Measurements from ENCODE around the gene GRIA1. TPM values are rescaled to one million over a fixed set of nuclear protein-coding genes. Genes with fewer than 3 reads are reported as not detected.

The GRIA1 gene
- total RNA-seq, 6 experiments from 2014 or later = 0.10 to 0.57 (median 0.21) TPM

GRCh38 chr5:153485641-153486040, 4.8 kb upstream of the GRIA1 start:
- Mint-ChIP-seq H3K27me3 (ENCODE audit: insufficient read depth) (peaks cover 4% of the 10 kb centered on the region), H3K9me3 (no peaks in the 10 kb centered on the region), H3K4me1 (ENCODE audit: low read depth) (peaks cover 16% of the 10 kb centered on the region), H3K27ac (no peak overlapping the region), H3K4me3 (no peak overlapping the region), H3K36me3 (ENCODE audit: low read depth) (no peaks in the 10 kb centered on the region)
- DNase-seq = no peak
- TF ChIP-seq CTCF (IDR thresholded peaks at IDR 0.05) = no peak

GRCh38 chr5:153486771-153487170, 3.7 kb upstream of the GRIA1 start:
- no peak for DNase-seq
- no peaks in the 10 kb centered on the region for H3K36me3 Mint-ChIP-seq (ENCODE audit: low read depth)
- peaks cover 20% of the 10 kb centered on the region for H3K4me1 Mint-ChIP-seq (ENCODE audit: low read depth)
- H3K27me3 Mint-ChIP-seq (ENCODE audit: insufficient read depth) = peaks cover 4% of the 10 kb centered on the region
- no peak for TF ChIP-seq CTCF (IDR thresholded peaks at IDR 0.05)
- no peak overlapping the region for H3K27ac Mint-ChIP-seq
- H3K9me3 Mint-ChIP-seq = no peaks in the 10 kb centered on the region
- H3K4me3 Mint-ChIP-seq = no peak overlapping the region

- no peaks in the 10 kb centered on the region for H3K9me3 Mint-ChIP-seq
- DNase-seq = peak; percentile 64
- no peak overlapping the region for H3K4me3 Mint-ChIP-seq
- TF ChIP-seq CTCF (IDR thresholded peaks at IDR 0.05) = no peak
- H3K4me1 Mint-ChIP-seq (ENCODE audit: low read depth) = peaks cover 20% of the 10 kb centered on the region
- H3K27me3 Mint-ChIP-seq (ENCODE audit: insufficient read depth) = peaks cover 4% of the 10 kb centered on the region
- H3K27ac Mint-ChIP-seq = peak overlapping the region; percentile 8; the same call in 1 of the 2 replicates
- no peaks in the 10 kb centered on the region for H3K36me3 Mint-ChIP-seq (ENCODE audit: low read depth)
Measured at GRCh38 chr5:153489611-153490010, 859 bp upstream of the GRIA1 start.

GRCh38 chr5:153491038-153491744, 721 bp downstream of the GRIA1 start:
- peaks cover 20% of the 10 kb centered on the region for H3K4me1 Mint-ChIP-seq (ENCODE audit: low read depth)
- no peak for DNase-seq
- no peaks in the 10 kb centered on the region for H3K9me3 Mint-ChIP-seq
- TF ChIP-seq CTCF (IDR thresholded peaks at IDR 0.05) = no peak
- no peaks in the 10 kb centered on the region for H3K27me3 Mint-ChIP-seq (ENCODE audit: insufficient read depth)
- H3K27ac Mint-ChIP-seq = no peak overlapping the region
- H3K36me3 Mint-ChIP-seq (ENCODE audit: low read depth) = no peaks in the 10 kb centered on the region
- peak overlapping the region; percentile 79 for H3K4me3 Mint-ChIP-seq

GRCh38 chr5:153491856-153492255, 1.4 kb downstream of the GRIA1 start:
- Mint-ChIP-seq H3K4me3 (no peak overlapping the region), H3K4me1 (ENCODE audit: low read depth) (peaks cover 27% of the 10 kb centered on the region), H3K36me3 (ENCODE audit: low read depth) (no peaks in the 10 kb centered on the region), H3K27ac (no peak overlapping the region), H3K9me3 (no peaks in the 10 kb centered on the region), H3K27me3 (ENCODE audit: insufficient read depth) (no peaks in the 10 kb centered on the region)
- no peak for TF ChIP-seq CTCF (IDR thresholded peaks at IDR 0.05)
- no peak for DNase-seq
